HL-60 (cell line): ENCODE results near the gene TTF2.

ENCODE experiments used
- POLR2AphosphoS5 ChIP-seq: IDR thresholded peaks from 2 replicates; pipeline ENCODE4 v1.6.1; 2012; ENCODE audit warnings: low read depth
- TF ChIP-seq, protein P1 (sequence below): IDR thresholded peaks from one replicate; pipeline ENCODE4 v1.5.1; 2011; ENCODE audit warnings: low read length, control low read depth, inconsistent platforms; ENCODE audit not compliant: insufficient read depth

GRCh38 chr1:117046781-117047180 lies 13.3 kb upstream of the TTF2 start:
- TF ChIP-seq, protein P1, sequence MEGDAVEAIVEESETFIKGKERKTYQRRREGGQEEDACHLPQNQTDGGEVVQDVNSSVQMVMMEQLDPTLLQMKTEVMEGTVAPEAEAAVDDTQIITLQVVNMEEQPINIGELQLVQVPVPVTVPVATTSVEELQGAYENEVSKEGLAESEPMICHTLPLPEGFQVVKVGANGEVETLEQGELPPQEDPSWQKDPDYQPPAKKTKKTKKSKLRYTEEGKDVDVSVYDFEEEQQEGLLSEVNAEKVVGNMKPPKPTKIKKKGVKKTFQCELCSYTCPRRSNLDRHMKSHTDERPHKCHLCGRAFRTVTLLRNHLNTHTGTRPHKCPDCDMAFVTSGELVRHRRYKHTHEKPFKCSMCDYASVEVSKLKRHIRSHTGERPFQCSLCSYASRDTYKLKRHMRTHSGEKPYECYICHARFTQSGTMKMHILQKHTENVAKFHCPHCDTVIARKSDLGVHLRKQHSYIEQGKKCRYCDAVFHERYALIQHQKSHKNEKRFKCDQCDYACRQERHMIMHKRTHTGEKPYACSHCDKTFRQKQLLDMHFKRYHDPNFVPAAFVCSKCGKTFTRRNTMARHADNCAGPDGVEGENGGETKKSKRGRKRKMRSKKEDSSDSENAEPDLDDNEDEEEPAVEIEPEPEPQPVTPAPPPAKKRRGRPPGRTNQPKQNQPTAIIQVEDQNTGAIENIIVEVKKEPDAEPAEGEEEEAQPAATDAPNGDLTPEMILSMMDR = no peak
- TF ChIP-seq POLR2AphosphoS5 = no peak
